H1 (cell line): ENCODE data around the gene DEXI. TPM values are rescaled to one million over a fixed set of nuclear protein-coding genes. Genes with fewer than 3 reads are reported as not detected.

ENCODE experiments used
- CTCF ChIA-PET: fragments of 300-600 bp; sonication (Branson Sonifier 250); formaldehyde crosslinking; loops from one replicate; lab custom pipeline; 2021; ENCODE audit not compliant: partially characterized antibody; lab: Charles Lee
- POLR2A ChIA-PET: fragments of 300-600 bp; sonication (Branson Sonifier 250); formaldehyde crosslinking; loops from one replicate; lab custom pipeline; 2021; ENCODE audit warnings: inconsistent platforms; ENCODE audit not compliant: partially characterized antibody; lab: Charles Lee
- DNase-seq, 2 experiments: peaks; one replicate each; pipeline versions ENCODE4 v3.0.0 to v3.0.0-alpha.2; 2010 to 2022; ENCODE audit warnings: low spot score in 2 of 2, low read depth in 1 of 2, mixed read lengths in 1 of 2
- FAIRE-seq: peaks from 2 replicates; lab custom pipeline; 2011; peaks lifted over from hg19 to GRCh38; lab: Jason Lieb, UNC
- H2AFZ ChIP-seq: 2 replicates; pipeline ENCODE4 v1.8.1; 2012; ENCODE audit warnings: low read length, inconsistent platforms
- H2AK5ac ChIP-seq: 2 replicates; pipeline ENCODE4 v1.6.1; 2013; ENCODE audit warnings: low read depth, low read length
- H2BK120ac ChIP-seq: replicated peaks from 2 replicates; pipeline ENCODE3; 2013; ENCODE audit warnings: low read depth, low read length, inconsistent platforms
- H2BK12ac ChIP-seq: 2 replicates; pipeline ENCODE4 v1.6.1; 2013; ENCODE audit warnings: low read depth, low read length
- H2BK15ac ChIP-seq: 2 replicates; pipeline ENCODE4 v1.6.1; 2013; ENCODE audit warnings: low read length
- H2BK20ac ChIP-seq: 2 replicates; pipeline ENCODE4 v1.6.1; 2013; ENCODE audit warnings: low read length
- H2BK5ac ChIP-seq: 2 replicates; pipeline ENCODE4 v1.6.1; 2013; ENCODE audit warnings: low read depth, low read length
- H3K14ac ChIP-seq: 2 replicates; pipeline ENCODE4 v1.6.1; 2013; ENCODE audit warnings: inconsistent platforms; ENCODE audit not compliant: insufficient read length
- H3K18ac ChIP-seq: 2 replicates; pipeline ENCODE4 v1.6.1; 2013; ENCODE audit warnings: low read length; ENCODE audit errors: extremely low read depth
- H3K23ac ChIP-seq: 2 replicates; pipeline ENCODE4 v1.6.1; 2013; ENCODE audit warnings: inconsistent platforms; ENCODE audit not compliant: insufficient read length
- H3K23me2 ChIP-seq: 2 replicates; pipeline ENCODE4 v1.6.1; 2013; ENCODE audit warnings: low read depth, low read length
- H3K27ac ChIP-seq: 2 replicates; pipeline ENCODE4 v1.6.1; 2011; ENCODE audit warnings: low read depth, low read length, inconsistent platforms
- H3K27me3 ChIP-seq, 4 experiments: replicated peaks in 1 of 4; 1 replicate in 1 of 4; 2 replicates in 3 of 4; pipeline versions ENCODE4 v1.6.1 to v1.8.1; 2011 to 2013; ENCODE audit warnings: low read length in 3 of 4, mild to moderate bottlenecking in 3 of 4, inconsistent platforms in 2 of 4, mixed read lengths in 2 of 4, moderate library complexity in 1 of 4; ENCODE audit not compliant: control insufficient read depth in 3 of 4, insufficient read depth in 3 of 4; ENCODE audit errors: extremely low read depth in 1 of 4
- H3K36me3 ChIP-seq, 4 experiments: 2 replicates each; pipeline versions ENCODE4 v1.6.1 to v1.8.1; 2011 to 2013; ENCODE audit warnings: mild to moderate bottlenecking in 4 of 4, low read length in 3 of 4, moderate library complexity in 2 of 4, control low read depth in 1 of 4, inconsistent platforms in 1 of 4; ENCODE audit not compliant: insufficient read depth in 4 of 4, control insufficient read depth in 2 of 4
- H3K4ac ChIP-seq: replicated peaks from 2 replicates; pipeline ENCODE3; 2013; ENCODE audit warnings: low read length, low read depth, mixed read lengths, inconsistent platforms; ENCODE audit not compliant: insufficient read length
- H3K4me1 ChIP-seq, 4 experiments: replicated peaks in 1 of 4; 1 replicate in 1 of 4; 2 replicates in 3 of 4; pipeline versions ENCODE4 v1.6.1 to v1.8.1; 2011 to 2013; ENCODE audit warnings: low read length in 3 of 4, inconsistent platforms in 2 of 4, mixed read lengths in 1 of 4; ENCODE audit not compliant: insufficient read depth in 4 of 4, control insufficient read depth in 3 of 4
- H3K4me2 ChIP-seq, 2 experiments: 2 replicates each; pipeline versions ENCODE4 v1.6.1 to v1.8.1; 2011 to 2013; ENCODE audit warnings: low read depth in 2 of 2, low read length in 2 of 2, control low read depth in 1 of 2, inconsistent platforms in 1 of 2, mild to moderate bottlenecking in 1 of 2; ENCODE audit not compliant: insufficient read depth in 1 of 2
- H3K4me3 ChIP-seq, 4 experiments: fragments of 200-600, 300-600 bp in 1 of 4; sonication (generic), shearing (Covaris generic), sonication (Bioruptor Twin) in 1 of 4; 2 replicates each; pipeline versions ENCODE4 v1.5.1 to v1.8.1; 2011 to 2016; ENCODE audit warnings: low read length in 4 of 4, low read depth in 3 of 4, control low read depth in 2 of 4, inconsistent platforms in 2 of 4, mild to moderate bottlenecking in 2 of 4, mixed read lengths in 1 of 4, moderate library complexity in 1 of 4; ENCODE audit not compliant: insufficient read depth in 2 of 4; ENCODE audit errors: extremely low read depth in 1 of 4
- H3K56ac ChIP-seq: replicated peaks from 2 replicates; pipeline ENCODE3; 2013; ENCODE audit warnings: low read depth, mild to moderate bottlenecking, mixed read lengths, low read length, inconsistent platforms; ENCODE audit not compliant: insufficient read length
- H3K79me1 ChIP-seq: 2 replicates; pipeline ENCODE4 v1.6.1; 2013; ENCODE audit warnings: low read depth, low read length, control low read depth
- H3K79me2 ChIP-seq, 2 experiments: 2 replicates each; pipeline versions ENCODE4 v1.6.1 to v1.8.1; 2012 to 2013; ENCODE audit warnings: low read length in 2 of 2, mild to moderate bottlenecking in 2 of 2, inconsistent platforms in 1 of 2; ENCODE audit not compliant: insufficient read depth in 2 of 2, control insufficient read depth in 1 of 2
- H3K9ac ChIP-seq, 4 experiments: replicated peaks in 1 of 4; 1 replicate in 1 of 4; 2 replicates in 3 of 4; pipeline versions ENCODE4 v1.6.1 to v1.8.1; 2011 to 2013; ENCODE audit warnings: low read depth in 3 of 4, low read length in 3 of 4, control low read depth in 2 of 4, mild to moderate bottlenecking in 2 of 4, moderate library complexity in 2 of 4, inconsistent platforms in 1 of 4; ENCODE audit errors: extremely low read depth in 1 of 4
- H3K9me3 ChIP-seq, 2 experiments: 2 replicates each; pipeline versions ENCODE4 v1.6.1 to v1.8.1; 2012 to 2013; ENCODE audit warnings: mild to moderate bottlenecking in 2 of 2, moderate library complexity in 2 of 2, control low read depth in 1 of 2, inconsistent platforms in 1 of 2, low read depth in 1 of 2, low read length in 1 of 2, mixed read lengths in 1 of 2; ENCODE audit not compliant: insufficient read depth in 2 of 2
- H4K20me1 ChIP-seq, 2 experiments: replicated peaks in 1 of 2; 2 replicates each; pipeline versions ENCODE3 to v1.8.1; 2011 to 2013; ENCODE audit warnings: inconsistent platforms in 2 of 2, low read length in 2 of 2, mild to moderate bottlenecking in 1 of 2; ENCODE audit not compliant: insufficient read depth in 2 of 2, control insufficient read depth in 1 of 2
- H4K5ac ChIP-seq: 2 replicates; pipeline ENCODE4 v1.6.1; 2013; ENCODE audit warnings: low read length, low read depth, mixed read lengths, inconsistent platforms; ENCODE audit not compliant: insufficient read length
- H4K8ac ChIP-seq: 2 replicates; pipeline ENCODE4 v1.8.0; 2013; ENCODE audit warnings: mild to moderate bottlenecking, moderate library complexity, low read length, inconsistent platforms; ENCODE audit not compliant: insufficient read depth; ENCODE audit errors: extremely low read depth
- H4K91ac ChIP-seq: replicated peaks from 2 replicates; pipeline ENCODE3; 2013; ENCODE audit warnings: low read length, mixed read lengths, inconsistent platforms; ENCODE audit not compliant: insufficient read length
- BCL11A ChIP-seq, 2 experiments: IDR thresholded peaks; one replicate each; pipeline ENCODE4 v1.6.1; 2011; ENCODE audit warnings: low read depth in 2 of 2, low read length in 2 of 2, mild to moderate bottlenecking in 2 of 2
- EZH2 ChIP-seq: fragments of 200-600 bp; sonication (generic); IDR thresholded peaks from 2 replicates; pipeline ENCODE4 v1.7.1; 2012; ENCODE audit warnings: low read depth, mild to moderate bottlenecking, moderate library complexity, low read length, inconsistent platforms; ENCODE audit not compliant: severe bottlenecking
- MAFK ChIP-seq: IDR thresholded peaks from 2 replicates; pipeline ENCODE4 v1.6.1; 2012; ENCODE audit warnings: low read depth, mild to moderate bottlenecking, improper control_type of control experiment, low read length
- PHF8 ChIP-seq: fragments of 200-600 bp; sonication (generic); conservative IDR thresholded peaks from 2 replicates; pipeline ENCODE4 v1.7.1; 2012; ENCODE audit warnings: low read depth, mild to moderate bottlenecking, inconsistent platforms, low read length, moderate library complexity
- POLR2A ChIP-seq, 2 experiments: IDR thresholded peaks; 1 replicate in 1 of 2; 2 replicates in 1 of 2; pipeline ENCODE4 v1.6.1; 2011; ENCODE audit warnings: low read depth in 2 of 2, low read length in 2 of 2, mild to moderate bottlenecking in 2 of 2; ENCODE audit errors: control extremely low read depth in 1 of 2
- RAD21 ChIP-seq, 2 experiments: IDR thresholded peaks in 1 of 2; conservative IDR thresholded peaks in 1 of 2; 2 replicates each; pipeline ENCODE4 v1.6.1; 2011; ENCODE audit warnings: low read depth in 2 of 2, low read length in 2 of 2, improper control_type of control experiment in 1 of 2, inconsistent platforms in 1 of 2, mild to moderate bottlenecking in 1 of 2, moderate library complexity in 1 of 2
- TAF1 ChIP-seq: IDR thresholded peaks from 2 replicates; pipeline ENCODE4 v1.6.1; 2011; ENCODE audit warnings: mild to moderate bottlenecking, low read depth, low read length
- WGBS, 2 experiments: shearing (Covaris generic) in 1 of 2; methylation state at CpG; one replicate each; pipeline versions ENCODE4 v1.1.6 to v1.1.7; 2013 to 2015; ENCODE audit warnings: low lambda C conversion rate in 2 of 2, mixed read lengths in 2 of 2, inconsistent platforms in 1 of 2, low coverage in 1 of 2, missing lambda C conversion rate in 1 of 2; ENCODE audit not compliant: insufficient replicate concordance in 2 of 2, insufficient coverage in 1 of 2, insufficient read length in 1 of 2; ENCODE audit errors: extremely low coverage in 1 of 2, missing lambda C conversion rate in 1 of 2; 5-methylcytosine and 5-hydroxymethylcytosine counted together
- polyA plus RNA-seq, 7 experiments: library from polyadenylated mRNA; depleted of rRNA in 3 of 7; stranded (reverse) in 5 of 7; unstranded in 2 of 7; fragments of >200 nt in 5 of 7; fragments of 200-250 nt in 2 of 7; gene quantifications; 1 replicate in 5 of 7; 2 replicates in 1 of 7; 4 replicates in 1 of 7; pipeline versions ENCODE4 v1.2.1 to v1.2.3, GENCODE V29; 2011 to 2013; ENCODE audit warnings: missing spikeins in 2 of 7, mixed read lengths in 2 of 7
- total RNA-seq: library from RNA; stranded (reverse); fragmentation: NEBNext Ultra II Directional; extraction: Animal tissue kit (Norgen Biotek cat#: 25700); gene quantifications from 2 replicates; pipeline ENCODE4 v1.2.1, GENCODE V29; 2021

The DEXI gene
- total and polyA plus RNA-seq, 2 of the 8 experiments (the other 6 are each of a cell fraction or from before 2014, with no cell fraction given) = 39.5 to 47.3 TPM

DNA sequence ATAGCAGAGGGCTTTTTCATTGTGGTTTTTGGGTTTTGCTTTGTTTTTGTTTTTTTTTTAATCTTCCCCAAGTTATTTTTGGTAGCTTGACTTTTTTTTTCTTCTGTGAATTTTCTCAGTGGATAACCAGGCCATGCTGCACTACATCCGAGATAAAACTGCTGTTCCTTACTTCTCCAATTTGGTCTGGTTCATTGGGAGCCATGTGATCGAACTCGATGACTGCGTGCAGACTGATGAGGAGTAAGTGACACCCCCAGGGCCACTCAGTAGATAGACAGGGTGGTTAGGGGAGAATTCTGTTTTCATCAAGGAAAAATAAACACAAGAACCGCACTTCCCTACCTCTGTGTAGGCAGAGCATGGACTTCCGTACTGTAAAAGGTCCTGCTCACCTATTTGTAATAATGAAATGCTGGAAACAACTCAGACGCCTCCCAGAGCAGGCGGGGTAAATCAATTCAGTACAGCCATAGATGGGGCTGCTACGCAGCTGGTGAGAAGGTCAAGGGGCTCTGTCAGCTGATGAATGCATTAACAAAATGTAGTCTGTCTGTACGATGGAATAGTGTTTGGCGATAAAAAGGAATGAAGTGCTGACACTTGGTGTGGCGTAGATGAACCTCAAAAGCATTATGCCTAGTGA, 30.7 kb upstream of the DEXI start:
- no peak overlapping the region for H2AK5ac ChIP-seq
- no peak overlapping the region for H4K5ac ChIP-seq
- no peaks in the 10 kb centered on the region for H3K9me3 ChIP-seq
- no peak overlapping the region for H2BK120ac ChIP-seq
- no peaks in the 10 kb centered on the region for H3K79me1 ChIP-seq
- no peak overlapping the region for H2BK15ac ChIP-seq
- H3K4me1 ChIP-seq = peaks cover 0 to 2% (median 0%) of the 10 kb centered on the region in 4 experiments; a peak in 2 of 7 replicates
- ChIA-PET CTCF (interaction anchor here (0.6 to 8.2 kb wide), 6 partner anchors 7 to 399 kb away, joined by 4 to 67 read pairs (median 16); partner anchors contain the start of gene SOCS1), POLR2A (interaction anchor here (1.0 kb wide), 1 partner anchor 282 kb away, joined by 3 read pairs; no protein-coding TSS in a partner anchor)
- no peak overlapping the region for H3K27ac ChIP-seq
- no peak overlapping the region for H2BK12ac ChIP-seq
- H3K4me3 ChIP-seq = no peak overlapping the region
- no peak overlapping the region for H3K23ac ChIP-seq
- no peak overlapping the region for H3K9ac ChIP-seq
- H2BK20ac ChIP-seq = no peak overlapping the region
- H3K56ac ChIP-seq = no peak overlapping the region
- 0 out of 8 replicates have a peak, but pooled peaks cover 0 to 3% (median 0%) of the 10 kb centered on the region in 4 experiments for H3K36me3 ChIP-seq
- no peak overlapping the region for H4K91ac ChIP-seq
- peaks cover 0 to 2% of the 10 kb centered on the region in 2 experiments for H4K20me1 ChIP-seq
- H2BK5ac ChIP-seq = no peak overlapping the region
- H4K8ac ChIP-seq = no peak overlapping the region
- no peaks in the 10 kb centered on the region for H3K23me2 ChIP-seq
- no peak overlapping the region for H3K18ac ChIP-seq
- no peak overlapping the region for H3K4ac ChIP-seq
- no peak for FAIRE-seq
- no peaks in the 10 kb centered on the region for H3K27me3 ChIP-seq
- H2AFZ ChIP-seq = no peak overlapping the region
- H3K79me2 ChIP-seq = no peaks in the 10 kb centered on the region
- H3K14ac ChIP-seq = no peak overlapping the region
- WGBS, 2 experiments = 84% methylated on average over 12 of the region's 12 CpGs; no CpG with 5 or more reads in 1 of the 2 experiments
- DNase-seq = no peak
- no peak for TF ChIP-seq MAFK
- TF ChIP-seq TAF1 = no peak
- TF ChIP-seq RAD21 (IDR thresholded peaks at IDR 0.05 in 1 of 2, conservative IDR thresholded peaks at IDR 0.05 in 1 of 2; ENCODE audit: low read depth in 2 of 2, low read length in 2 of 2) = no peak
- TF ChIP-seq BCL11A (IDR thresholded peaks at IDR 0.05; ENCODE audit: low read depth in 2 of 2, low read length in 2 of 2) = no peak
- TF ChIP-seq EZH2 = no peak
- TF ChIP-seq POLR2A (IDR thresholded peaks at IDR 0.05; ENCODE audit: control extremely low read depth in 1 of 2, low read depth in 2 of 2, low read length in 2 of 2) = no peak
- TF ChIP-seq PHF8 = no peak
- no peak overlapping the region for H3K4me2 ChIP-seq
